HG03342 (cell line): ENCODE data around the gene ZNF865.

Experiments
- ATAC-seq: cut with Tn5 transposase; IDR thresholded peaks from one replicate; pipeline ENCODE4 v1.9.1; 2021; ENCODE audit warnings: mild to moderate bottlenecking, moderate library complexity; ENCODE audit not compliant: unreplicated experiment

ZNF865 gene

DNA sequence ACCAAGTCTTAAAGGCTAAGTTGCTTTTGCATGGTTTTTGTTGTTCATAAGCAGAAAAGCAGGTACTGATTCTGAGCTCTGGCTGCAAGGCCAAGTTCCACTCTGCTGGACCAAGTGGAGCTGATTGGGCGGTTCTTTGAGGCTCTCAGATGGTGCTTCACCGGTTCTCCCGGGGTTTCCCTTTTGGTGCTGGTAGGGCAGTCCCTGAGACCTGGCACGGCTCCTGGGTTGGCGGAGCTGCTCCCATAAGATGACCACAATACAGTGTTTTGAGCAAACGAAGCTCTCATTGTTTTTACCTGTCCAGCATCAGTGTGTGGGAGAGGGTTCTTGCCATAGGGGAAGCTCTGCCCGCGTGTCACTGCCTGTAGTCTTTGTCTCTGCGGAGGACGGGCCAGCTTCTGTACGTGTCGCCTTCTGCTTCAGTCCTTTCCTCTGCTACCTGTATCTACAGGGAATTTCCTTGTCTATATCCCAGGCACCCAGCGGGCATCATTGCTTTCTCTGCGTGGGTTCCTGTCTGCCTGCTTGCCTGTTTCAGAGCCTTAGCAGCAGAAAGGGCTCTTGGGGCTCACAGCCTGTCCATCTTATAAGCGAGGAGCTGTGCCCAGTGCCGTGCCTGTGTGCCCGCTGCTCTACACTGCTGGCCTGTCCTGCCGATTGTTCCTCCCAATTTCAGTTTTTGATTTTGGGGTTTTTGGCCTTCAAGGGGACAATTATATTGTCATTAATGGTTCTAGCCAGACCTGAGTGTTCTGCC lies 51.7 kb downstream of the ZNF865 start:
- no peak for ATAC-seq

DNA sequence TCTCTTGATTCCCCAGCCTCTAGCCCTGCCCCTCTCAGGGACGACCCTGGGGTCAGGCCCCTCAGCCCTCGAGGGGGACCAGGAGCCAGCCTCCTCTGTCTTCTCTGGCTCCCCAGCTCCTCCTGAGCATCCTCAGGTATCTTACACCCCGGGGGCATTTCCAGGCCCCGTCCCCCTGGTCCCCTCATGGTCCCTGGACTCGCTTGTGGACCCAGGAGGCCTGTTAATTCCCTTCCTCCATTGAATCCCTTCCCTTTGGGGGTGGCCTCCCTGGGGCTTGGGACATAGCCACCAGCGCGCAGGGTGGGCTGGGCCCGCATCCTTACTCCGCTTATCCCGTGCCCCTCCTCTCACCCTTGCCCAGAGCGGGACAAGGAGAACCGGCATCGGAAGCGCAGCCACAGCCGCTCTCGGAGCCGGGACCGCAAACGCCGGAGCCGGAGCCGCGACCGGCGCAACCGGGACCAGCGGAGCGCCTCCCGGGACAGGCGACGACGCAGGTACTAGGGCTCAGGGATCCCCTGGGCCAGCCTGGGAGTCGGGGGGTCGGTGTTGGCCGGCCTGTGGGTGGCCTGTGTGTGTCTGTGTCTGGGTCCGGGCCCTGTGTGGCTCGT lies 53.5 kb downstream of the ZNF865 start:
- ATAC-seq = no peak

DNA sequence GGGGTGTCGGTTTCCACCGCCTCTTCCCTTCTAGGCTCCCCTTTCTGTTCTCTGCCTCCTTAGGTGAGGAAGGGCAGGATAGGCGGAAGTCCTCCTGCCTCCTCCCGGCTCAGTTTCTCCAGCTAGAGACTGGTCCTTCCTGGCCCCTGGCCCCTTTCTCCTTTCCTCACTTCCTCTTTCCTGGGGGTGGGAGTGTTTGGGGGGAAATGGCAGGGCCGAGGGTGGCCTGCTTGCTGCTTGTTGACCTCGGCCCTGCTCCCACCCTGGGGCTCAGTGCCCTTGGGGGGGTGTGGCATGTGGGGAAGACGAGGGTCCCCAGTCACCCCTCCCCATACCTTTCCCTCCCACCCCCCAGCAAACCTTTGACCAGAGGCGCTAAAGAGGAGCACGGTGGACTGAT lies 54.4 kb downstream of the ZNF865 start:
- ATAC-seq = no peak

DNA sequence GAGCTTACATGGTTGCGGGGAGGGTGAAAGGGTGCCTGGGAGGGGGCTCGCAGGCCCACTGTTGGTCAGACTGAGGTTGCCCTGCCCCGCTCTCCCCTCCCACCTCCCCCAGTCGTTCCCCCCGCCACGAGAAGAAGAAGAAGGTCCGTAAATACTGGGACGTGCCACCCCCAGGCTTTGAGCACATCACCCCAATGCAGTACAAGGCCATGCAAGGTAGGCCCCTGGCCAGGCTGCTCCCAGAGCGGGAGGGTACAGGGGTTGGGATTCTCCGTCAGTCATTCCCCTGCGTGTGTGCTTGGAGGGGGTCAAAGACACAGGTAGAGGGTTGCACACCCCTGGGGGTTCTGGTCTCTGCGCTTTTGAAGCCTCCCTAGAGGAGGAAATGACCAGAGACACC lies 55.0 kb downstream of the ZNF865 start:
- ATAC-seq = no peak

DNA sequence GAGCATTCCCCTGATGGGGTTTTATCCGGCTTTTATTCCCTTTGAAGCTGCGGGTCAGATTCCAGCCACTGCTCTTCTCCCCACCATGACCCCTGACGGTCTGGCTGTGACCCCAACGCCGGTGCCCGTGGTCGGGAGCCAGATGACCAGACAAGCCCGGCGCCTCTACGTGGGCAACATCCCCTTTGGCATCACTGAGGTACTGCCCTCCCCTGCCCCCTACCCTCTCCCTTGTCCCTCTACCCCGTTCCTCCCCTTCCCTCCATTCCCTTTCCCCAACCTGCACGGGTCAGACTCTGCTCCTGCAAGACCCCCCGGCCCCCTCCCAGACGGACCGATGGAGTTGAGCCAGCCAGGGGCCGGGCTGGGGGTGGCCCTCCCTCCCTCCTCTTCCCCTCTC lies 55.5 kb downstream of the ZNF865 start:
- no peak for ATAC-seq

DNA sequence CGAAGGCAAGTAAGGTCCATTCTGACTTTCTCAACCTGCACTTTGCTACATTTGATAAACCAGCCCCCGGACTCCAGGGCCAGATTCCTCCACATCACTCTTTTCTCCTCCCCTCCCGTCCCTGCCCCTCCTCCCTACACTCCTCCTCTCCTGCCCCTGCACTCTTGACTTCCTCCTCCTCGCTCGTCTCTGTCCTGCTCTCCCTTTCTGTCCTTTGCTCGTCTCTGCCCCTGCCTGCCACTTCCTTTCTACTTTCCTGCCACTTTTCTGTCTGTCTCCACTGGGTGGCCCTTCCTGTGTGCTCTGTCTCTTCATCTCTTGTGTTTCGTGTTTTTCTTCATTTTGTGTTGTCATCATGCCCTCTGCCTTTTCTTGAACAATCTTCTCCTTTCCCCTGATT lies 56.4 kb downstream of the ZNF865 start:
- no peak for ATAC-seq

DNA sequence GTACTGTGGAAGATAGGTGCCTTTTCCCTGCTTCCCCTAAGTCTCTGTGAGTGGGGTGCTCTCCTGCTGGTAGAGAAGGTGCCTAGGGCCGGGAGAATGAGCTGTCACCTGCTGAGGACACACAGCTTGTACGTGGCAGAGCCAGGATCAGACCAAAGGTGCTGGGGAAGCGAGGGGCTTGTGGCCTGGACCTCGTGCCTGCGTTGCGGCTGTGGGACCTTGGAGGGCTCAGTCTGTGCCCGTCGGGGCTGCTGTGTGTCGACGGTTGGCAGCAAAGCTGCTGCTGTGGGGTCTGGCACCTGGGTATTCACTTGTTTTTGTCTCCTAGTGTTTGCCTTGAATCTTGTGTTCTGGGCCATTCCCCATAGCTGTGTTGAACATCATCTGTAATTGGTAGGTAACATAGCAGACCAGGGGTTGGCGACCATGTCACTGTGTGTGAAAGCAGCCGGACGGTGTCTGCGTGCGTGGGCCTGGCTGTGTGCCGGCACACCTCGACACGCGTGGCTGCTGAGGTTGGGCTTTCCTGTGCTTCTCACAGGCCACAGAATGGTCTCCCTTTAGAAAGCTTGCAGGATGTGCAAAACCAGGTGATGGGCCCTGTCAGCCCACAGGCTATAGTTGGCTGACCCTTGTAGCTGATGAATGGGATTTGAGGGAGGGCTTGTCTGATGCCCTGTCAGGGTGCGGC lies 58.5 kb downstream of the ZNF865 start:
- no peak for ATAC-seq

DNA sequence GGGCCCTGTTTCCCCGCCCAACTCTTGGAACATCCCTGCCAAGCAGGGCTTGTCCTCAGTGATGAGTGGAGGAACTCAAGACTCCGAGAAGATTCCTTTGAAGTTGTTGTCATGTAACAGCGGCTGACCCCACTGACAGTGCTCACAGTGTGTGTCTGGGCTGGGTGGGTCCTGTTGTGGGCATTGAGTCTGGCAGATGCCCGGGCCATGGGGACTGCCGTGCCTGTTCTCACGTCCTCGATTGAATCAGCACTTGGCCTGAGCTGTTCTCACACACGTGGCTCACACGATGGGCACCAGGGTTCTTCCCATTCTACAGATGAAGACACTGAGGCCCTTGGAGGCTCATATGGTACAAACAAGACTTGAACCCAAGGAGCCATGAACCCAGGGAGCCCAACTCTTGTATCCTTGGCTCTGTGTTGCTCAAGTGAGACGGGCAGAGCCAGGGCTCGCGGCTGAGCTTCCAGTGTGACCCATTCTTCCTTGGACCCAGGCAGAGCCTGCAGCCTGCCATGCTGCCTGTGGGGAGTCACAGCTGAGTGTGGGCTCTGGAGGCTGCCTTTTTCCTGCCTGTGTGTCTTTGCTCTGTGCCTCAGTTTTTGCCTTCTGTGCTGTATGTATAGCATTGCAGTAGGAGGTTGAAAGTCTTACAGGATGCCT lies 61.0 kb downstream of the ZNF865 start:
- ATAC-seq = no peak
